ENCODE measurements around the gene LAMTOR2. TPM values are rescaled to one million over a fixed set of nuclear protein-coding genes. Genes with fewer than 3 reads are reported as not detected.

Gene LAMTOR2
- polyA plus RNA-seq, 1 donor (not counting 4 experiments of a cell fraction or from before 2014, with no cell fraction given), result 67.5 TPM

DNA sequence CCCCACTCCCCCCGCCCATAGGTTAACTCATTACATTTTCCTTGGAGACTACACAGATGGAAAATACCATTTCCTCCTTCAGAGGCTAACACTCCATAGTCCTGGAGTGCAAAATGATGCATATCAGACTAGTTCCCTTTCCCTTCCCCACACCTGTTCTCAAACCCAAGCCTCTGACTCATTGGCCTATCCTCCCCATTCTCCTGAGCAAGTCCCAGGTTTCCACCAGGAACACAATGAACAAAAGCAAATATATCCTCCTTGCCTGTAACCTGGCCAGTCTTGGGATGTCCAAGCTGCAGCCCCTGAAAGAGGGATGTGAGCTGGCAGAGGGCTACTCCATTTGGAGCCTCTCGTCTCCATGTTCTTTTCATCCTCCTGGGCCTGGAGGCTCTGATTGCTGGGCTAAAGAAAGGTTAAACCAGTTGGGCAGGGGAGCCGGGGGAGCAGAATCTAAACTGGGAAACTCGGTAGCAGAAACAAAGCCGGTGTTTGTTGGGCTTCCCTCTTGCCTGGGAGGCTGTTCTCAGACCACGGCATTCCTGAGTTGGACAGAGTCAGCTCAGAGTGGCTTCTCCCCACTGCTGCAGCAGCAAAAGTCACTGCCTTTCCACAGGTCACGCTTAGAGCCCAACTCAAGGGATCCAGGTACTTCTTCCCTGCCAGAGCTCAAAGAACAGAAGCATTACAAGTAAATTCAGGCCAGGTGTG, 47.8 kb upstream of the LAMTOR2 start:
- Histone ChIP-seq H3K79me2 (ENCODE audit: control insufficient read depth, insufficient read depth, low read length) (no peaks in the 10 kb centered on the region), H3K4me3 (ENCODE audit: control insufficient read depth in 2 of 3, extremely low read depth in 1 of 3, insufficient read depth in 2 of 3, low read depth in 1 of 3, low read length in 3 of 3) (no peak overlapping the region), H4K20me1 (ENCODE audit: control insufficient read depth, extremely low read depth, insufficient read depth, low read length) (no peaks in the 10 kb centered on the region), H3K9me1 (ENCODE audit: control insufficient read depth, extremely low read depth, insufficient read depth, low read length) (peaks cover 5% of the 10 kb centered on the region), H3K27me3 (ENCODE audit: control insufficient read depth, extremely low read depth, insufficient read depth, low read length) (no peaks in the 10 kb centered on the region), H3K27ac (ENCODE audit: control insufficient read depth, insufficient read depth, low read length) (peak overlapping the region; percentile 20), H3K4me2 (ENCODE audit: control insufficient read depth, extremely low read depth, insufficient read depth, low read depth, low read length) (no peak overlapping the region), H3K9ac (ENCODE audit: control insufficient read depth, extremely low read depth, insufficient read depth, low read length) (no peak overlapping the region), H3K4me1 (ENCODE audit: control insufficient read depth, extremely low read depth, insufficient read depth, low read length) (peaks cover 28% of the 10 kb centered on the region), H3K36me3 (ENCODE audit: control insufficient read depth in 2 of 2, extremely low read depth in 1 of 2, insufficient read depth in 2 of 2, low read length in 2 of 2) (peaks cover 8 to 19% of the 10 kb centered on the region in 2 experiments), H2AFZ (ENCODE audit: control insufficient read depth, low read length) (no peak overlapping the region), H3K9me3 (ENCODE audit: control insufficient read depth, low read depth, low read length) (no peaks in the 10 kb centered on the region)
- no peak for TF ChIP-seq EZH2 (IDR thresholded peaks at IDR 0.05; ENCODE audit: low read length)
- TF ChIP-seq, protein P1, sequence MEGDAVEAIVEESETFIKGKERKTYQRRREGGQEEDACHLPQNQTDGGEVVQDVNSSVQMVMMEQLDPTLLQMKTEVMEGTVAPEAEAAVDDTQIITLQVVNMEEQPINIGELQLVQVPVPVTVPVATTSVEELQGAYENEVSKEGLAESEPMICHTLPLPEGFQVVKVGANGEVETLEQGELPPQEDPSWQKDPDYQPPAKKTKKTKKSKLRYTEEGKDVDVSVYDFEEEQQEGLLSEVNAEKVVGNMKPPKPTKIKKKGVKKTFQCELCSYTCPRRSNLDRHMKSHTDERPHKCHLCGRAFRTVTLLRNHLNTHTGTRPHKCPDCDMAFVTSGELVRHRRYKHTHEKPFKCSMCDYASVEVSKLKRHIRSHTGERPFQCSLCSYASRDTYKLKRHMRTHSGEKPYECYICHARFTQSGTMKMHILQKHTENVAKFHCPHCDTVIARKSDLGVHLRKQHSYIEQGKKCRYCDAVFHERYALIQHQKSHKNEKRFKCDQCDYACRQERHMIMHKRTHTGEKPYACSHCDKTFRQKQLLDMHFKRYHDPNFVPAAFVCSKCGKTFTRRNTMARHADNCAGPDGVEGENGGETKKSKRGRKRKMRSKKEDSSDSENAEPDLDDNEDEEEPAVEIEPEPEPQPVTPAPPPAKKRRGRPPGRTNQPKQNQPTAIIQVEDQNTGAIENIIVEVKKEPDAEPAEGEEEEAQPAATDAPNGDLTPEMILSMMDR (optimal IDR thresholded peaks at IDR 0.05 in 1 of 3, IDR thresholded peaks at IDR 0.05 in 1 of 3, conservative IDR thresholded peaks at IDR 0.05 in 1 of 3; ENCODE audit: extremely low read depth in 1 of 3, insufficient read depth in 2 of 3, low read length in 3 of 3), result no peak
- dilution Hi-C loops (cut with MboI; ENCODE audit: extremely low pct_ligation_motif_present, low sequenced_read_pairs), result no loop called here
- peak; percentile 66 for FAIRE-seq
- DNase-seq (ENCODE audit: low read depth, low spot score), result no peak

DNA sequence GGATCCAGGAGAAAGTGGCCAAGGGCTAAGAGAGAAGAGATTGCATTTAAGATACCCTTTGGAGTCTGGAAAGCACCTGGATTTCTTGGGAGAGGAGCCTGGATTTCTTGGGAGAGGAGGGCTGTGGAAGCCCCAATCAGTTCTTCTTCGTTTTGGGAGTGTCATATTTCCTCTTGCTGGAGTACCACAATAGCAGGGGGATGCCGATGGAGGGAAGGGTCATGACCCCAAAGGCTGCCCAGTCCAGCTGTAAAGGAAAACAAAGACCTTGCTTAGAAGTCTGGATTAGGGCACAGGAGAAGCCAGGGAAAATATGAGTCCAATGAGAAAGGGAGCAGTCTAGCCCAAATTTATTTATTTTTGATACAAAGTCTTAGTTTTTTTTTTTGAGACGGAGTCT, 45.2 kb upstream of the LAMTOR2 start:
- Histone ChIP-seq H4K20me1 (ENCODE audit: control insufficient read depth, extremely low read depth, insufficient read depth, low read length) (no peaks in the 10 kb centered on the region), H3K4me2 (ENCODE audit: control insufficient read depth, extremely low read depth, insufficient read depth, low read depth, low read length) (no peak overlapping the region), H3K79me2 (ENCODE audit: control insufficient read depth, insufficient read depth, low read length) (peaks cover 2% of the 10 kb centered on the region), H3K27me3 (ENCODE audit: control insufficient read depth, extremely low read depth, insufficient read depth, low read length) (no peaks in the 10 kb centered on the region), H3K4me1 (ENCODE audit: control insufficient read depth, extremely low read depth, insufficient read depth, low read length) (peaks cover 5% of the 10 kb centered on the region), H3K27ac (ENCODE audit: control insufficient read depth, insufficient read depth, low read length) (no peak overlapping the region), H3K4me3 (ENCODE audit: control insufficient read depth in 2 of 3, extremely low read depth in 1 of 3, insufficient read depth in 2 of 3, low read depth in 1 of 3, low read length in 3 of 3) (no peak overlapping the region), H3K9ac (ENCODE audit: control insufficient read depth, extremely low read depth, insufficient read depth, low read length) (no peak overlapping the region), H3K9me1 (ENCODE audit: control insufficient read depth, extremely low read depth, insufficient read depth, low read length) (peaks cover 3% of the 10 kb centered on the region), H3K9me3 (ENCODE audit: control insufficient read depth, low read depth, low read length) (no peaks in the 10 kb centered on the region), H3K36me3 (ENCODE audit: control insufficient read depth in 2 of 2, extremely low read depth in 1 of 2, insufficient read depth in 2 of 2, low read length in 2 of 2) (peaks cover 20 to 28% of the 10 kb centered on the region in 2 experiments), H2AFZ (ENCODE audit: control insufficient read depth, low read length) (no peak overlapping the region)
- no peak for TF ChIP-seq EZH2 (IDR thresholded peaks at IDR 0.05; ENCODE audit: low read length)
- TF ChIP-seq, protein P1 (optimal IDR thresholded peaks at IDR 0.05 in 1 of 3, IDR thresholded peaks at IDR 0.05 in 1 of 3, conservative IDR thresholded peaks at IDR 0.05 in 1 of 3; ENCODE audit: extremely low read depth in 1 of 3, insufficient read depth in 2 of 3, low read length in 3 of 3), result no peak
- dilution Hi-C loops (cut with MboI; ENCODE audit: extremely low pct_ligation_motif_present, low sequenced_read_pairs), result no loop called here
- FAIRE-seq (no peak), DNase-seq (ENCODE audit: low read depth, low spot score) (no peak)

Data from keratinocyte (primary cell).